Mammary epithelial cell (primary cell): ENCODE measurements around the gene PATE3.

ENCODE experiments used
- EZH2 ChIP-seq: IDR thresholded peaks from 2 replicates; pipeline ENCODE4 v1.6.1; 2012; ENCODE audit warnings: low read length, inconsistent platforms, borderline replicate concordance
- TF ChIP-seq, protein P1 (sequence below), 2 donors: IDR thresholded peaks in 1 of 2; conservative IDR thresholded peaks in 1 of 2; 2 replicates each; pipeline ENCODE4 v1.5.1; 2011 to 2012; ENCODE audit warnings: inconsistent platforms in 2 of 2, low read length in 2 of 2, mild to moderate bottlenecking in 2 of 2, control low read depth in 1 of 2, low read depth in 1 of 2; ENCODE audit not compliant: insufficient read depth in 1 of 2; ENCODE audit errors: extremely low read depth in 1 of 2

GRCh38 chr11:125770583-125770982, 17.3 kb upstream of the PATE3 start:
- TF ChIP-seq, protein P1, sequence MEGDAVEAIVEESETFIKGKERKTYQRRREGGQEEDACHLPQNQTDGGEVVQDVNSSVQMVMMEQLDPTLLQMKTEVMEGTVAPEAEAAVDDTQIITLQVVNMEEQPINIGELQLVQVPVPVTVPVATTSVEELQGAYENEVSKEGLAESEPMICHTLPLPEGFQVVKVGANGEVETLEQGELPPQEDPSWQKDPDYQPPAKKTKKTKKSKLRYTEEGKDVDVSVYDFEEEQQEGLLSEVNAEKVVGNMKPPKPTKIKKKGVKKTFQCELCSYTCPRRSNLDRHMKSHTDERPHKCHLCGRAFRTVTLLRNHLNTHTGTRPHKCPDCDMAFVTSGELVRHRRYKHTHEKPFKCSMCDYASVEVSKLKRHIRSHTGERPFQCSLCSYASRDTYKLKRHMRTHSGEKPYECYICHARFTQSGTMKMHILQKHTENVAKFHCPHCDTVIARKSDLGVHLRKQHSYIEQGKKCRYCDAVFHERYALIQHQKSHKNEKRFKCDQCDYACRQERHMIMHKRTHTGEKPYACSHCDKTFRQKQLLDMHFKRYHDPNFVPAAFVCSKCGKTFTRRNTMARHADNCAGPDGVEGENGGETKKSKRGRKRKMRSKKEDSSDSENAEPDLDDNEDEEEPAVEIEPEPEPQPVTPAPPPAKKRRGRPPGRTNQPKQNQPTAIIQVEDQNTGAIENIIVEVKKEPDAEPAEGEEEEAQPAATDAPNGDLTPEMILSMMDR (conservative IDR thresholded peaks at IDR 0.05 in 1 of 2, IDR thresholded peaks at IDR 0.05 in 1 of 2; ENCODE audit: extremely low read depth in 1 of 2, insufficient read depth in 1 of 2, low read depth in 1 of 2, low read length in 2 of 2), result no peak
- TF ChIP-seq EZH2, result no peak
